Heart left ventricle (tissue), 13 donors: ENCODE results near the gene AMIGO2.

Experiments
- POLR2A ChIP-seq, 2 donors: fragments of 450-650 bp; IDR thresholded peaks; one replicate each; pipeline ENCODE4 v1.6.1; 2017; ENCODE audit warnings: antibody characterized with exemption in 2 of 2, mild to moderate bottlenecking in 2 of 2, moderate library complexity in 2 of 2
- TF ChIP-seq, protein P1 (sequence below), 12 donors: fragments of 200-600 bp; sonication (generic) in 4 of 12; IDR thresholded peaks; one replicate each; pipeline versions ENCODE4 v1.5.0 to v1.8.0; 2018 to 2022; ENCODE audit warnings: antibody characterized with exemption in 12 of 12, mild to moderate bottlenecking in 5 of 12
- donor health status: ischemic (EF 13 %, LVEDD 7.1; RV severe dilation, severe dysfunction).
- donor health status: DM: no; HTN: yes; CAD: no.
- donor health status: DM: no; HTN: no; CAD: no.
- donor health status: ischemic (EF 25% LVEDD 6.9; RV normal size, moderate dysfunction).
- donor health status: ischemic (EF 25% LVEDD 5.7; RV mildly dilated, moderate dysfunction).
- donor health status: ischemic (EF 35%, LVEDD 5.7; RV mildly dilated, moderate dysfunction).
- donor health status: nonischemic (EF 11% LVEDD 7.7; RV severe dilation, severe dysfunction).
- donor health status: DM: yes; HTN: yes; CAD: no.
- donor health status: PGD.
- donor health status: ischemic (EF 29% LVEDD 5.4; RV normal size, mild dysfunction).
- donor health status: nonischemic (EF 23%, LVEDD 6.1; RV moderate dilation, normal function).

DNA sequence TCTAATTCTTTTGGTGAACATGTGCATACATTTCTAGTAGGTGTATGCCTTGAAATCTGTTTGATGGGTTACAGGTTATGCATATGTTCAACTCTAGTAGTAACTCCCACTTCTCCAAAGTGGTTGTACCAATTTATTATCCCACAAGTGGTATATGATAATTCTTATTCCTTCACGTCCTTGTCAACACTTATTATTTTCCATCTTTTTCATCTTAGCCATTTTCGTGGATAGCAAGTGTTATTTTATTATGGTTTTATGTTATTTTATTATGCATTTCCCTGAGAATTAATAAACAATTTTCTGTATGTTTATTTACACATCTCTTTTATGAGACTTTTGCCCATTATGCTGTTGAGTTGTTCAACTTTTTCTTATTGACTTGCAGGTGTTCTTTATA is 11.2 kb upstream of the AMIGO2 start:
- TF ChIP-seq, protein P1, sequence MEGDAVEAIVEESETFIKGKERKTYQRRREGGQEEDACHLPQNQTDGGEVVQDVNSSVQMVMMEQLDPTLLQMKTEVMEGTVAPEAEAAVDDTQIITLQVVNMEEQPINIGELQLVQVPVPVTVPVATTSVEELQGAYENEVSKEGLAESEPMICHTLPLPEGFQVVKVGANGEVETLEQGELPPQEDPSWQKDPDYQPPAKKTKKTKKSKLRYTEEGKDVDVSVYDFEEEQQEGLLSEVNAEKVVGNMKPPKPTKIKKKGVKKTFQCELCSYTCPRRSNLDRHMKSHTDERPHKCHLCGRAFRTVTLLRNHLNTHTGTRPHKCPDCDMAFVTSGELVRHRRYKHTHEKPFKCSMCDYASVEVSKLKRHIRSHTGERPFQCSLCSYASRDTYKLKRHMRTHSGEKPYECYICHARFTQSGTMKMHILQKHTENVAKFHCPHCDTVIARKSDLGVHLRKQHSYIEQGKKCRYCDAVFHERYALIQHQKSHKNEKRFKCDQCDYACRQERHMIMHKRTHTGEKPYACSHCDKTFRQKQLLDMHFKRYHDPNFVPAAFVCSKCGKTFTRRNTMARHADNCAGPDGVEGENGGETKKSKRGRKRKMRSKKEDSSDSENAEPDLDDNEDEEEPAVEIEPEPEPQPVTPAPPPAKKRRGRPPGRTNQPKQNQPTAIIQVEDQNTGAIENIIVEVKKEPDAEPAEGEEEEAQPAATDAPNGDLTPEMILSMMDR (IDR thresholded peaks at IDR 0.05): no peak
- TF ChIP-seq POLR2A (IDR thresholded peaks at IDR 0.05): no peak
